ENCODE measurements around the gene ASTN2. TPM values are rescaled to one million over a fixed set of nuclear protein-coding genes. Genes with fewer than 3 reads are reported as not detected.

Gene ASTN2
- total and polyA plus RNA-seq, 10 of the 15 experiments (the other 5 are each of a cell fraction or from before 2014, with no cell fraction given) = 1.4 to 15.7 (median 7.0) TPM

DNA sequence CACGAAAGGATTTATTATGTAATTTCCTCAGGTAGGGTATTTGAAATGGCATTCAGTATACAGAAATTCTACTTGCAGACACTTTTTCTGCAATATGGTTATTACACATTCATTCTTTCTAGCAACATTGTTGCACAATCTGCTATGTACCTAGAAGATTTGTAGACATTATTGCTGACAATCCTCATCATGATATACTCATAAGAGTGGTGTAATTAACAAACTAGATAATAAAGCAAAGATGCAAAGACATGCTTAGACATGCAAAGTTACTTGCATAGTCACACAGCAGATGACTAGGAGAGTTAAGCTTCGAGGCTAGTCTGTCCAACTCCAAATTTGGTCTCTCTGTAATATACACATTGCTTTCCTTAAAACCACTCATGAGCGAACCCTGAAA, 317.1 kb downstream of the ASTN2 start (continued):
- no peak for TF ChIP-seq MEF2B (IDR thresholded peaks at IDR 0.05; ENCODE audit: partially characterized antibody, poor library complexity, severe bottlenecking)

DNA sequence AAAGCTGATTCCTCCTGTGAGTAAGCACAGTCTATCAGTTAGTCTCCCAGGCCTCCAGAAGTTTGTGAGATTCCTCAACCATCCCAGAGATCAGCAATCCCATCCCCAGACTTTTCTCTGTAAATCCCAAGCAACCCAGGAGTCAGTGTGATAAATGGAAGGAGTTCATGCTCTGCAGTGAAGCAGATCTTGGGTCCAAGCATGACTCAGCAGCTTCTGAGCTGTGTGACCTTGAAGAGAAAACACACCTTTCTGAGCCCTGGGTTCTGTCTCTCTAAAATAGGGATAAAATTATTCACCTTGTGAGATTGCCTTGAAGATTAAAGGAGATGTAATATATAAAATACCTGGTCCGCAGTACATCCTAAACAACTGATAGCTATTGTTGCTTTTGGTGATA, 318.7 kb downstream of the ASTN2 start:
- no peaks in the 10 kb centered on the region for H3K36me3 ChIP-seq (ENCODE audit: control insufficient read depth in 2 of 2, insufficient read depth in 2 of 2, low read length in 1 of 2)
- 17% methylated on average over 1 of the region's 1 CpG for WGBS (ENCODE audit: insufficient coverage, insufficient replicate concordance, low lambda C conversion rate, missing lambda C conversion rate)
- H3K27ac ChIP-seq (ENCODE audit: control insufficient read depth, insufficient read depth) = no peak overlapping the region
- in situ Hi-C loops (cut with MboI) (no loop called here), intact Hi-C loops (cut with micrococcal nuclease; ENCODE audit: unreplicated experiment) (no loop called here)
- H3K4me2 ChIP-seq (ENCODE audit: control insufficient read depth, insufficient read depth) = no peak overlapping the region
- DNase-seq (ENCODE audit: low read depth, low spot score) = no peak
- RAD21 ChIA-PET (ENCODE audit: unreplicated experiment) = no interaction called here
- H4K20me1 ChIP-seq (ENCODE audit: control insufficient read depth, insufficient read depth) = no peaks in the 10 kb centered on the region
- SMC1A ChIA-PET (ENCODE audit: uncharacterized antibody, unreplicated experiment) = no interaction called here
- BruUV-seq (replicated peaks) = no TSS peak
- no peak for ATAC-seq
- H2AFZ ChIP-seq (ENCODE audit: control insufficient read depth, low read depth, low read length) = no peak overlapping the region
- H3K4me3 ChIP-seq = no peak overlapping the region
- no peaks in the 10 kb centered on the region for H3K4me1 ChIP-seq (ENCODE audit: control insufficient read depth, insufficient read depth, low read length)
- POLR2A ChIA-PET = no interaction called here
- CTCF ChIA-PET = no interaction called here
- no peaks in the 10 kb centered on the region for H3K79me2 ChIP-seq (ENCODE audit: control insufficient read depth, insufficient read depth, low read length)
- no peak overlapping the region for H3K9ac ChIP-seq (ENCODE audit: control insufficient read depth, insufficient read depth, low read length)
- no peaks in the 10 kb centered on the region for H3K27me3 ChIP-seq (replicated peaks in 1 of 2; ENCODE audit: control insufficient read depth in 2 of 2, insufficient read depth in 2 of 2, low read length in 1 of 2)
- no peaks in the 10 kb centered on the region for H3K9me3 ChIP-seq (replicated peaks; ENCODE audit: control insufficient read depth, insufficient read depth, low read length)
- FAIRE-seq = no peak
- no peak for TF ChIP-seq ZBED1 (IDR thresholded peaks at IDR 0.05; ENCODE audit: borderline replicate concordance)
- TF ChIP-seq, protein P1, sequence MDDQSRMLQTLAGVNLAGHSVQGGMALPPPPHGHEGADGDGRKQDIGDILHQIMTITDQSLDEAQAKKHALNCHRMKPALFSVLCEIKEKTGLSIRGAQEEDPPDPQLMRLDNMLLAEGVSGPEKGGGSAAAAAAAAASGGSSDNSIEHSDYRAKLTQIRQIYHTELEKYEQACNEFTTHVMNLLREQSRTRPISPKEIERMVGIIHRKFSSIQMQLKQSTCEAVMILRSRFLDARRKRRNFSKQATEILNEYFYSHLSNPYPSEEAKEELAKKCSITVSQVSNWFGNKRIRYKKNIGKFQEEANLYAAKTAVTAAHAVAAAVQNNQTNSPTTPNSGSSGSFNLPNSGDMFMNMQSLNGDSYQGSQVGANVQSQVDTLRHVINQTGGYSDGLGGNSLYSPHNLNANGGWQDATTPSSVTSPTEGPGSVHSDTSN (IDR thresholded peaks at IDR 0.05; ENCODE audit: insufficient replicate concordance, low read depth, low read length) = no peak
- TF ChIP-seq, protein P2, sequence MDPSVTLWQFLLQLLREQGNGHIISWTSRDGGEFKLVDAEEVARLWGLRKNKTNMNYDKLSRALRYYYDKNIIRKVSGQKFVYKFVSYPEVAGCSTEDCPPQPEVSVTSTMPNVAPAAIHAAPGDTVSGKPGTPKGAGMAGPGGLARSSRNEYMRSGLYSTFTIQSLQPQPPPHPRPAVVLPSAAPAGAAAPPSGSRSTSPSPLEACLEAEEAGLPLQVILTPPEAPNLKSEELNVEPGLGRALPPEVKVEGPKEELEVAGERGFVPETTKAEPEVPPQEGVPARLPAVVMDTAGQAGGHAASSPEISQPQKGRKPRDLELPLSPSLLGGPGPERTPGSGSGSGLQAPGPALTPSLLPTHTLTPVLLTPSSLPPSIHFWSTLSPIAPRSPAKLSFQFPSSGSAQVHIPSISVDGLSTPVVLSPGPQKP (IDR thresholded peaks at IDR 0.05; ENCODE audit: low read depth, low read length) = no peak
- TF ChIP-seq CBX3 (IDR thresholded peaks at IDR 0.05; ENCODE audit: borderline replicate concordance, low read depth) = no peak
- no peak for TF ChIP-seq TCF12 (IDR thresholded peaks at IDR 0.05; ENCODE audit: low read depth, low read length)
- no peak for TF ChIP-seq NR2C1 (IDR thresholded peaks at IDR 0.05)
- TF ChIP-seq BHLHE40 (IDR thresholded peaks at IDR 0.05; ENCODE audit: borderline replicate concordance in 1 of 2, low read depth in 2 of 2, low read length in 1 of 2) = no peak
- TF ChIP-seq SMAD5 (IDR thresholded peaks at IDR 0.05; ENCODE audit: low read depth) = no peak
- TF ChIP-seq, protein P3, sequence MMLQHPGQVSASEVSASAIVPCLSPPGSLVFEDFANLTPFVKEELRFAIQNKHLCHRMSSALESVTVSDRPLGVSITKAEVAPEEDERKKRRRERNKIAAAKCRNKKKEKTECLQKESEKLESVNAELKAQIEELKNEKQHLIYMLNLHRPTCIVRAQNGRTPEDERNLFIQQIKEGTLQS (IDR thresholded peaks at IDR 0.05; ENCODE audit: borderline replicate concordance, extremely low read depth, low read depth, low read length) = no peak
- TF ChIP-seq, protein P4, sequence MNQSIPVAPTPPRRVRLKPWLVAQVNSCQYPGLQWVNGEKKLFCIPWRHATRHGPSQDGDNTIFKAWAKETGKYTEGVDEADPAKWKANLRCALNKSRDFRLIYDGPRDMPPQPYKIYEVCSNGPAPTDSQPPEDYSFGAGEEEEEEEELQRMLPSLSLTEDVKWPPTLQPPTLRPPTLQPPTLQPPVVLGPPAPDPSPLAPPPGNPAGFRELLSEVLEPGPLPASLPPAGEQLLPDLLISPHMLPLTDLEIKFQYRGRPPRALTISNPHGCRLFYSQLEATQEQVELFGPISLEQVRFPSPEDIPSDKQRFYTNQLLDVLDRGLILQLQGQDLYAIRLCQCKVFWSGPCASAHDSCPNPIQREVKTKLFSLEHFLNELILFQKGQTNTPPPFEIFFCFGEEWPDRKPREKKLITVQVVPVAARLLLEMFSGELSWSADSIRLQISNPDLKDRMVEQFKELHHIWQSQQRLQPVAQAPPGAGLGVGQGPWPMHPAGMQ (IDR thresholded peaks at IDR 0.05; ENCODE audit: borderline replicate concordance) = no peak
- TF ChIP-seq, protein P5, sequence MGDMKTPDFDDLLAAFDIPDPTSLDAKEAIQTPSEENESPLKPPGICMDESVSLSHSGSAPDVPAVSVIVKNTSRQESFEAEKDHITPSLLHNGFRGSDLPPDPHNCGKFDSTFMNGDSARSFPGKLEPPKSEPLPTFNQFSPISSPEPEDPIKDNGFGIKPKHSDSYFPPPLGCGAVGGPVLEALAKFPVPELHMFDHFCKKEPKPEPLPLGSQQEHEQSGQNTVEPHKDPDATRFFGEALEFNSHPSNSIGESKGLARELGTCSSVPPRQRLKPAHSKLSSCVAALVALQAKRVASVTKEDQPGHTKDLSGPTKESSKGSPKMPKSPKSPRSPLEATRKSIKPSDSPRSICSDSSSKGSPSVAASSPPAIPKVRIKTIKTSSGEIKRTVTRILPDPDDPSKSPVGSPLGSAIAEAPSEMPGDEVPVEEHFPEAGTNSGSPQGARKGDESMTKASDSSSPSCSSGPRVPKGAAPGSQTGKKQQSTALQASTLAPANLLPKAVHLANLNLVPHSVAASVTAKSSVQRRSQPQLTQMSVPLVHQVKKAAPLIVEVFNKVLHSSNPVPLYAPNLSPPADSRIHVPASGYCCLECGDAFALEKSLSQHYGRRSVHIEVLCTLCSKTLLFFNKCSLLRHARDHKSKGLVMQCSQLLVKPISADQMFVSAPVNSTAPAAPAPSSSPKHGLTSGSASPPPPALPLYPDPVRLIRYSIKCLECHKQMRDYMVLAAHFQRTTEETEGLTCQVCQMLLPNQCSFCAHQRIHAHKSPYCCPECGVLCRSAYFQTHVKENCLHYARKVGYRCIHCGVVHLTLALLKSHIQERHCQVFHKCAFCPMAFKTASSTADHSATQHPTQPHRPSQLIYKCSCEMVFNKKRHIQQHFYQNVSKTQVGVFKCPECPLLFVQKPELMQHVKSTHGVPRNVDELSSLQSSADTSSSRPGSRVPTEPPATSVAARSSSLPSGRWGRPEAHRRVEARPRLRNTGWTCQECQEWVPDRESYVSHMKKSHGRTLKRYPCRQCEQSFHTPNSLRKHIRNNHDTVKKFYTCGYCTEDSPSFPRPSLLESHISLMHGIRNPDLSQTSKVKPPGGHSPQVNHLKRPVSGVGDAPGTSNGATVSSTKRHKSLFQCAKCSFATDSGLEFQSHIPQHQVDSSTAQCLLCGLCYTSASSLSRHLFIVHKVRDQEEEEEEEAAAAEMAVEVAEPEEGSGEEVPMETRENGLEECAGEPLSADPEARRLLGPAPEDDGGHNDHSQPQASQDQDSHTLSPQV (IDR thresholded peaks at IDR 0.05) = no peak
- no peak for TF ChIP-seq SUPT20H (IDR thresholded peaks at IDR 0.05; ENCODE audit: borderline replicate concordance, control insufficient read depth, low read depth, low read length)
- no peak for TF ChIP-seq CHD1 (IDR thresholded peaks at IDR 0.05; ENCODE audit: low read depth, low read length)
